Measurements from ENCODE around the gene TPBGL. TPM values are rescaled to one million over a fixed set of nuclear protein-coding genes. Genes with fewer than 3 reads are reported as not detected.

TPBGL gene
- total and polyA plus RNA-seq, 2 experiments from 2014 or later = 0.08 to 0.21 TPM

GRCh38 chr11:75197512-75198277 is 42.9 kb upstream of the TPBGL start:
- TF ChIP-seq NANOG (IDR thresholded peaks at IDR 0.05; ENCODE audit: borderline replicate concordance) (no peak), STAT1 (IDR thresholded peaks at IDR 0.05; ENCODE audit: unreplicated experiment) (no peak), ZNF114 (CRISPR knock-in tag; IDR thresholded peaks at IDR 0.05) (no peak), EZH2 (IDR thresholded peaks at IDR 0.05; ENCODE audit: low read depth, unreplicated experiment) (no peak), POLR2AphosphoS5 (IDR thresholded peaks at IDR 0.05; ENCODE audit: low read depth) (no peak), CREB1 (CRISPR knock-in tag; IDR thresholded peaks at IDR 0.05; ENCODE audit: low read depth) (no peak), EZH2phosphoT487 (IDR thresholded peaks at IDR 0.05; ENCODE audit: unreplicated experiment) (no peak), ZNF331 (CRISPR knock-in tag; IDR thresholded peaks at IDR 0.05; ENCODE audit: low read depth) (no peak), JUNB (IDR thresholded peaks at IDR 0.05; ENCODE audit: unreplicated experiment) (no peak)
- TF ChIP-seq, protein P1, sequence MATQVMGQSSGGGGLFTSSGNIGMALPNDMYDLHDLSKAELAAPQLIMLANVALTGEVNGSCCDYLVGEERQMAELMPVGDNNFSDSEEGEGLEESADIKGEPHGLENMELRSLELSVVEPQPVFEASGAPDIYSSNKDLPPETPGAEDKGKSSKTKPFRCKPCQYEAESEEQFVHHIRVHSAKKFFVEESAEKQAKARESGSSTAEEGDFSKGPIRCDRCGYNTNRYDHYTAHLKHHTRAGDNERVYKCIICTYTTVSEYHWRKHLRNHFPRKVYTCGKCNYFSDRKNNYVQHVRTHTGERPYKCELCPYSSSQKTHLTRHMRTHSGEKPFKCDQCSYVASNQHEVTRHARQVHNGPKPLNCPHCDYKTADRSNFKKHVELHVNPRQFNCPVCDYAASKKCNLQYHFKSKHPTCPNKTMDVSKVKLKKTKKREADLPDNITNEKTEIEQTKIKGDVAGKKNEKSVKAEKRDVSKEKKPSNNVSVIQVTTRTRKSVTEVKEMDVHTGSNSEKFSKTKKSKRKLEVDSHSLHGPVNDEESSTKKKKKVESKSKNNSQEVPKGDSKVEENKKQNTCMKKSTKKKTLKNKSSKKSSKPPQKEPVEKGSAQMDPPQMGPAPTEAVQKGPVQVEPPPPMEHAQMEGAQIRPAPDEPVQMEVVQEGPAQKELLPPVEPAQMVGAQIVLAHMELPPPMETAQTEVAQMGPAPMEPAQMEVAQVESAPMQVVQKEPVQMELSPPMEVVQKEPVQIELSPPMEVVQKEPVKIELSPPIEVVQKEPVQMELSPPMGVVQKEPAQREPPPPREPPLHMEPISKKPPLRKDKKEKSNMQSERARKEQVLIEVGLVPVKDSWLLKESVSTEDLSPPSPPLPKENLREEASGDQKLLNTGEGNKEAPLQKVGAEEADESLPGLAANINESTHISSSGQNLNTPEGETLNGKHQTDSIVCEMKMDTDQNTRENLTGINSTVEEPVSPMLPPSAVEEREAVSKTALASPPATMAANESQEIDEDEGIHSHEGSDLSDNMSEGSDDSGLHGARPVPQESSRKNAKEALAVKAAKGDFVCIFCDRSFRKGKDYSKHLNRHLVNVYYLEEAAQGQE (IDR thresholded peaks at IDR 0.05; ENCODE audit: unreplicated experiment) = no peak
- TF ChIP-seq, protein P2, sequence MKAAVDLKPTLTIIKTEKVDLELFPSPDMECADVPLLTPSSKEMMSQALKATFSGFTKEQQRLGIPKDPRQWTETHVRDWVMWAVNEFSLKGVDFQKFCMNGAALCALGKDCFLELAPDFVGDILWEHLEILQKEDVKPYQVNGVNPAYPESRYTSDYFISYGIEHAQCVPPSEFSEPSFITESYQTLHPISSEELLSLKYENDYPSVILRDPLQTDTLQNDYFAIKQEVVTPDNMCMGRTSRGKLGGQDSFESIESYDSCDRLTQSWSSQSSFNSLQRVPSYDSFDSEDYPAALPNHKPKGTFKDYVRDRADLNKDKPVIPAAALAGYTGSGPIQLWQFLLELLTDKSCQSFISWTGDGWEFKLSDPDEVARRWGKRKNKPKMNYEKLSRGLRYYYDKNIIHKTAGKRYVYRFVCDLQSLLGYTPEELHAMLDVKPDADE (IDR thresholded peaks at IDR 0.05) = no peak
- TF ChIP-seq, protein P3, sequence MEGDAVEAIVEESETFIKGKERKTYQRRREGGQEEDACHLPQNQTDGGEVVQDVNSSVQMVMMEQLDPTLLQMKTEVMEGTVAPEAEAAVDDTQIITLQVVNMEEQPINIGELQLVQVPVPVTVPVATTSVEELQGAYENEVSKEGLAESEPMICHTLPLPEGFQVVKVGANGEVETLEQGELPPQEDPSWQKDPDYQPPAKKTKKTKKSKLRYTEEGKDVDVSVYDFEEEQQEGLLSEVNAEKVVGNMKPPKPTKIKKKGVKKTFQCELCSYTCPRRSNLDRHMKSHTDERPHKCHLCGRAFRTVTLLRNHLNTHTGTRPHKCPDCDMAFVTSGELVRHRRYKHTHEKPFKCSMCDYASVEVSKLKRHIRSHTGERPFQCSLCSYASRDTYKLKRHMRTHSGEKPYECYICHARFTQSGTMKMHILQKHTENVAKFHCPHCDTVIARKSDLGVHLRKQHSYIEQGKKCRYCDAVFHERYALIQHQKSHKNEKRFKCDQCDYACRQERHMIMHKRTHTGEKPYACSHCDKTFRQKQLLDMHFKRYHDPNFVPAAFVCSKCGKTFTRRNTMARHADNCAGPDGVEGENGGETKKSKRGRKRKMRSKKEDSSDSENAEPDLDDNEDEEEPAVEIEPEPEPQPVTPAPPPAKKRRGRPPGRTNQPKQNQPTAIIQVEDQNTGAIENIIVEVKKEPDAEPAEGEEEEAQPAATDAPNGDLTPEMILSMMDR (conservative IDR thresholded peaks at IDR 0.05; ENCODE audit: low read depth in 2 of 2) = no peak
- TF ChIP-seq, protein P4, sequence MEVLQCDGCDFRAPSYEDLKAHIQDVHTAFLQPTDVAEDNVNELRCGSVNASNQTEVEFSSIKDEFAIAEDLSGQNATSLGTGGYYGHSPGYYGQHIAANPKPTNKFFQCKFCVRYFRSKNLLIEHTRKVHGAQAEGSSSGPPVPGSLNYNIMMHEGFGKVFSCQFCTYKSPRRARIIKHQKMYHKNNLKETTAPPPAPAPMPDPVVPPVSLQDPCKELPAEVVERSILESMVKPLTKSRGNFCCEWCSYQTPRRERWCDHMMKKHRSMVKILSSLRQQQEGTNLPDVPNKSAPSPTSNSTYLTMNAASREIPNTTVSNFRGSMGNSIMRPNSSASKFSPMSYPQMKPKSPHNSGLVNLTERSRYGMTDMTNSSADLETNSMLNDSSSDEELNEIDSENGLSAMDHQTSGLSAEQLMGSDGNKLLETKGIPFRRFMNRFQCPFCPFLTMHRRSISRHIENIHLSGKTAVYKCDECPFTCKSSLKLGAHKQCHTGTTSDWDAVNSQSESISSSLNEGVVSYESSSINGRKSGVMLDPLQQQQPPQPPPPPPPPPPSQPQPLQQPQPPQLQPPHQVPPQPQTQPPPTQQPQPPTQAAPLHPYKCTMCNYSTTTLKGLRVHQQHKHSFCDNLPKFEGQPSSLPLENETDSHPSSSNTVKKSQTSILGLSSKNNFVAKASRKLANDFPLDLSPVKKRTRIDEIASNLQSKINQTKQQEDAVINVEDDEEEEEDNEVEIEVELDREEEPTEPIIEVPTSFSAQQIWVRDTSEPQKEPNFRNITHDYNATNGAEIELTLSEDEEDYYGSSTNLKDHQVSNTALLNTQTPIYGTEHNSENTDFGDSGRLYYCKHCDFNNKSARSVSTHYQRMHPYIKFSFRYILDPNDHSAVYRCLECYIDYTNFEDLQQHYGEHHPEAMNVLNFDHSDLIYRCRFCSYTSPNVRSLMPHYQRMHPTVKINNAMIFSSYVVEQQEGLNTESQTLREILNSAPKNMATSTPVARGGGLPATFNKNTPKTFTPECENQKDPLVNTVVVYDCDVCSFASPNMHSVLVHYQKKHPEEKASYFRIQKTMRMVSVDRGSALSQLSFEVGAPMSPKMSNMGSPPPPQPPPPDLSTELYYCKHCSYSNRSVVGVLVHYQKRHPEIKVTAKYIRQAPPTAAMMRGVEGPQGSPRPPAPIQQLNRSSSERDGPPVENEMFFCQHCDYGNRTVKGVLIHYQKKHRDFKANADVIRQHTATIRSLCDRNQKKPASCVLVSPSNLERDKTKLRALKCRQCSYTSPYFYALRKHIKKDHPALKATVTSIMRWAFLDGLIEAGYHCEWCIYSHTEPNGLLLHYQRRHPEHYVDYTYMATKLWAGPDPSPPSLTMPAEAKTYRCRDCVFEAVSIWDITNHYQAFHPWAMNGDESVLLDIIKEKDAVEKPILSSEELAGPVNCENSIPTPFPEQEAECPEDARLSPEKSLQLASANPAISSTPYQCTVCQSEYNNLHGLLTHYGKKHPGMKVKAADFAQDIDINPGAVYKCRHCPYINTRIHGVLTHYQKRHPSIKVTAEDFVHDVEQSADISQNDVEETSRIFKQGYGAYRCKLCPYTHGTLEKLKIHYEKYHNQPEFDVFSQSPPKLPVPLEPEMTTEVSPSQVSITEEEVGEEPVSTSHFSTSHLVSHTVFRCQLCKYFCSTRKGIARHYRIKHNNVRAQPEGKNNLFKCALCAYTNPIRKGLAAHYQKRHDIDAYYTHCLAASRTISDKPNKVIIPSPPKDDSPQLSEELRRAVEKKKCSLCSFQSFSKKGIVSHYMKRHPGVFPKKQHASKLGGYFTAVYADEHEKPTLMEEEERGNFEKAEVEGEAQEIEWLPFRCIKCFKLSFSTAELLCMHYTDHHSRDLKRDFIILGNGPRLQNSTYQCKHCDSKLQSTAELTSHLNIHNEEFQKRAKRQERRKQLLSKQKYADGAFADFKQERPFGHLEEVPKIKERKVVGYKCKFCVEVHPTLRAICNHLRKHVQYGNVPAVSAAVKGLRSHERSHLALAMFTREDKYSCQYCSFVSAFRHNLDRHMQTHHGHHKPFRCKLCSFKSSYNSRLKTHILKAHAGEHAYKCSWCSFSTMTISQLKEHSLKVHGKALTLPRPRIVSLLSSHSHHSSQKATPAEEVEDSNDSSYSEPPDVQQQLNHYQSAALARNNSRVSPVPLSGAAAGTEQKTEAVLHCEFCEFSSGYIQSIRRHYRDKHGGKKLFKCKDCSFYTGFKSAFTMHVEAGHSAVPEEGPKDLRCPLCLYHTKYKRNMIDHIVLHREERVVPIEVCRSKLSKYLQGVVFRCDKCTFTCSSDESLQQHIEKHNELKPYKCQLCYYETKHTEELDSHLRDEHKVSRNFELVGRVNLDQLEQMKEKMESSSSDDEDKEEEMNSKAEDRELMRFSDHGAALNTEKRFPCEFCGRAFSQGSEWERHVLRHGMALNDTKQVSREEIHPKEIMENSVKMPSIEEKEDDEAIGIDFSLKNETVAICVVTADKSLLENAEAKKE (CRISPR knock-in tag; IDR thresholded peaks at IDR 0.05) = no peak
- Mint-ChIP-seq H3K27ac (no peak overlapping the region), H3K4me1 (peaks cover 12% of the 10 kb centered on the region), H3K9me3 (no peaks in the 10 kb centered on the region), H3K36me3 (ENCODE audit: low read depth) (no peaks in the 10 kb centered on the region), H3K27me3 (ENCODE audit: insufficient read depth, low read depth, poor library complexity) (peaks cover 13% of the 10 kb centered on the region), H3K4me3 (no peak overlapping the region)
- no peaks in the 10 kb centered on the region for H3K9me2 ChIP-seq (ENCODE audit: insufficient read depth)
- H4K20me1 ChIP-seq (replicated peaks; ENCODE audit: insufficient read depth) = no peaks in the 10 kb centered on the region
- DNase-seq (ENCODE audit: low spot score) = no peak
- peaks cover 7% of the 10 kb centered on the region for H3K4me1 ChIP-seq (ENCODE audit: insufficient read depth)
- ATAC-seq = no peak
- no peak overlapping the region for H3K4me2 ChIP-seq
- no peak overlapping the region for H3K4me3 ChIP-seq
- no peak overlapping the region for H2AFZ ChIP-seq
- H3K27ac ChIP-seq (ENCODE audit: low read depth) = no peak overlapping the region
- H3K36me3 ChIP-seq (ENCODE audit: insufficient read depth) = no peaks in the 10 kb centered on the region
- no peaks in the 10 kb centered on the region for H3K79me2 ChIP-seq (replicated peaks; ENCODE audit: insufficient read depth)
- no peaks in the 10 kb centered on the region for H3K27me3 ChIP-seq (ENCODE audit: insufficient read depth)
- no peaks in the 10 kb centered on the region for H3F3A ChIP-seq (replicated peaks; ENCODE audit: low read depth)
